Stimulated activated CD8-positive, alpha-beta memory T cell treated with anti-CD3 and anti-CD28 coated beads, Interleukin-7, amount 100 ng/mL, for 1 hour (primary cell): ENCODE measurements around the gene TMEM39A.

Source experiments
- DNase-seq, 2 donors: peaks; one replicate each; pipeline ENCODE4 v3.0.0-alpha.2; 2020; ENCODE audit warnings: low read depth in 2 of 2

TMEM39A gene

DNA sequence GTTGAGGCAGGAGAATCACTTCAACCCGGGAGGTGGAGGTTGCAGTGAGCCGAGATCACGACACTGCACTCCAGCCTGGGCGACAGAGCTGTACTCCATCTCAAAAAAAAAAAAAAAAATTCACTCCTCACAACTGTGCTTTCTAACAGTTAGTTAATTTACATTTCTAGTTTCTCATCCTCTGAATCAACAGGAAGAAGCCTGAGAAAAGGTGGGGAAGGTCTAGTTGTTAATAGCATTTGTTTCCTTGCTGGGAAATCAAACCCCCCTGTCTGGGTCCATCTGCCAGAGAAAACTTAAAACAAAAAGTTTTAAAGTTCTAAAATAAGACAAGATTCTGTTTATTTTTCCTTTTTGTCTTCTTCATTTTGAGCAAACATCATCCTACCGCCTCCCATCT, 62.3 kb downstream of the TMEM39A start:
- no peak for DNase-seq

DNA sequence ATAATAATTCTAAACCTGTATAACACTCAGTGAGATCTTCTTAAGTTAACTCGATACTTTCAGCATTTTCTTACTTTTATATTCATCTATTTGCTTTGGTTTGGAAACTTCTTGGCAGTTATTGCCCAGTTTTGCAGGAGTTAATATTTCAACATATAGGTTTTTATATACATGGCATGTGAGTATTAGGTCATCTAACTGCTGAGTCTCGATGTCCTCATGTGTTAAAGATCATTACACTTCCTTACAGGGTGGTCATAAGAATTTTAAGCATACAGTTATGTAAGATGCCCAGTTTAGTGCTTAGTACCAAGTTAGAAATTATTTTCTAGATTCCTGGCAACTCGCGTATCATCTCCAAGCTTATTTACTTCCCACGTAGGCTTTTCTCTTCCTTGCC, 62.9 kb downstream of the TMEM39A start:
- no peak for DNase-seq

DNA sequence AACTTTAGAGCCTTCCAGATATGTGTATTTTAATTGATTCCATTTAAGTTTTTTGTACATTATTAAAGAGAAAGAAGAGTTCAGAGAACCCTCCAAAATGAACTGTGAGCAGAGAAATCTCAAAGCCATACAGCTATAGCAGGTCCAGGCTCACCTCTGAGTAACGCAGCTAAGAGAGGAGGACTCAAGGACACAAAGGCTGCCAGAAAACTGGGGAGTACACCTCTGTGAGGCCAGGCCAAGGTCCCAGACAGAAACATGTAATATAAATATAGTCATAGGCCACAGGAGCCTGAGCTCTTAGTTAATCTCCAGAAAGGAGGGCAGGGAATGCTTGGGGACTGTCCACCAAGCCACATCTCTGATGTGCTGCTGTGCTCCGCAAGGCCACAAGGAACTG, 66.5 kb downstream of the TMEM39A start:
- no peak for DNase-seq

- no peak for DNase-seq
Observed at GRCh38 chr3:119395923-119396358, 67.5 kb downstream of the TMEM39A start.

- no peak for DNase-seq
Observed at GRCh38 chr3:119388577-119388976, 74.8 kb downstream of the TMEM39A start.

- DNase-seq = no peak
Observed at GRCh38 chr3:119382134-119382533, 81.3 kb downstream of the TMEM39A start.

GRCh38 chr3:119380697-119381096, 82.7 kb downstream of the TMEM39A start:
- DNase-seq = no peak
